ENCODE measurements around the gene GOLGA7B.

The GOLGA7B gene

DNA sequence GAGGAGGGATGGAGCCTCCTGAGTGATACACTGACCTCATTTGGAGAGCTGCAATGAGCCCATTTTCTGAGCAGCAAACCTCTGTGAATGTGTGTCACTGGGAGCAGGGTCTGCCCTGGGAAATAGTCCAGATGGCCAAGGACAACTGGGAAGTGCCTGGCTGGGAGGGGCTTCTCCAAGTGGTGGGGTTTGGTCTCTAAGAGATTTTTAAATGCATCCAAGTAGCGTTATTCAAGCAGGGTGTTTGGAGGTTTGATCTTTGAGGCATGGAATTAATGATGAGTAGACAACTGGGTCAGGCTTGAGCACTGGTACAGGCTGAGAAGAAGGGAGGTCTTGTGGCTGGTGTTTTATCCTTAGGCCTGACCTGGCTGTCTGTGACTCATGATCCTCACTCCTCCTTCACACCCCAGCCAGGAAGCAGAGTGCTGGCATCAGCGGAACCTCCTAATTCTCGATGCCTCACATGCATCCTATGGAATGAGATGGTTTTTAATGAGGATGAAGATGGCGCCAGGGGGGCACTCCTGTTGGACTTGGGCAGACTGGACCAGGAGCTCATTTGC, 3.3 kb downstream of the GOLGA7B start:
- DNase-seq (ENCODE audit: low read depth), result no peak

DNA sequence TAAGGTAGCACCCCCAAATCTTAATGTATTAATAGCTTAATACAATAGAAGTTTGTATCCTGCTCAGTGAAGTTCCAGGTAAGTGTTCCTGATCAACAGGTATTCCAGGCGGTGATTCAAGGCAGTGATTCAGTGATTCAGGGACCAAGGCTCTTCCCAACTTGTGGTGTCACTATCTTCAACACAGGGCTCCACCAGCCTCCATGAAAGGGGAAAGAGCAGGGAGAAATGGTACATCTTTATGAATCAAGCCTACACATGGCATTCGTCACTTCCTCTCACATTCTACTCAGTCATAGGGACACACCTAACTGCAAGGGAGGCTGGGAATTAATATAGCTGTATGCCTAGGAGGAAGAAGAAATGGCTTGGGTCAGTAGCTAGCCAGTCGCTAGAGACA, 5.1 kb downstream of the GOLGA7B start:
- no peak overlapping the region for H3K4me3 ChIP-seq (ENCODE audit: low read length)
- TF ChIP-seq, protein P1, sequence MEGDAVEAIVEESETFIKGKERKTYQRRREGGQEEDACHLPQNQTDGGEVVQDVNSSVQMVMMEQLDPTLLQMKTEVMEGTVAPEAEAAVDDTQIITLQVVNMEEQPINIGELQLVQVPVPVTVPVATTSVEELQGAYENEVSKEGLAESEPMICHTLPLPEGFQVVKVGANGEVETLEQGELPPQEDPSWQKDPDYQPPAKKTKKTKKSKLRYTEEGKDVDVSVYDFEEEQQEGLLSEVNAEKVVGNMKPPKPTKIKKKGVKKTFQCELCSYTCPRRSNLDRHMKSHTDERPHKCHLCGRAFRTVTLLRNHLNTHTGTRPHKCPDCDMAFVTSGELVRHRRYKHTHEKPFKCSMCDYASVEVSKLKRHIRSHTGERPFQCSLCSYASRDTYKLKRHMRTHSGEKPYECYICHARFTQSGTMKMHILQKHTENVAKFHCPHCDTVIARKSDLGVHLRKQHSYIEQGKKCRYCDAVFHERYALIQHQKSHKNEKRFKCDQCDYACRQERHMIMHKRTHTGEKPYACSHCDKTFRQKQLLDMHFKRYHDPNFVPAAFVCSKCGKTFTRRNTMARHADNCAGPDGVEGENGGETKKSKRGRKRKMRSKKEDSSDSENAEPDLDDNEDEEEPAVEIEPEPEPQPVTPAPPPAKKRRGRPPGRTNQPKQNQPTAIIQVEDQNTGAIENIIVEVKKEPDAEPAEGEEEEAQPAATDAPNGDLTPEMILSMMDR (conservative IDR thresholded peaks at IDR 0.05; ENCODE audit: low read length), result no peak
- no peak for DNase-seq (ENCODE audit: low read depth)

More for the DNA sequence above, 3.3 kb downstream of the GOLGA7B start:
- TF ChIP-seq, protein P1 (conservative IDR thresholded peaks at IDR 0.05; ENCODE audit: low read length), result no peak
- no peak overlapping the region for H3K4me3 ChIP-seq (ENCODE audit: low read length)

DNA sequence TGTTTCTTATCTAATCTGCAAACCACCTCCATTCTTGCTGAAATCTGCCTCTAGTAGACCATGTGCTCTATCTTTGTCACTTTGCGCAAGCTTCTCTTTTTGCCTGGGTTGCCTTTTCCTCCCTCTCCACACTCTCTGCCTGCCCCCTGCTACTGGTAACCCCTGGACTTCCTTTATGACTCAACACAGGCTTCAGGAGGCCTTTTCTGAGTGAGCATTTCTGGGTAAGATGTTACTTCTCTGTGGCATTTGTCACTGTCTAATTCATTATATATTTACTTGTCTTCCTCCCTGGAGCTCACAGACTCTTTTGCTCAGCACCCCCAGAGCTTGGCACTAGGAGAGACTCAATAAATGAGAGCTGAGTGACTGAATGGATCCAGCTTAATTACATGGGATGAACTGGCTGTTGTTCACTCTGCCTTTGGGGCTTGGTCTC, 8.4 kb downstream of the GOLGA7B start:
- no peak overlapping the region for H3K4me3 ChIP-seq (ENCODE audit: low read length)
- TF ChIP-seq, protein P1 (conservative IDR thresholded peaks at IDR 0.05; ENCODE audit: low read length), result no peak
- DNase-seq (ENCODE audit: low read depth), result no peak

DNA sequence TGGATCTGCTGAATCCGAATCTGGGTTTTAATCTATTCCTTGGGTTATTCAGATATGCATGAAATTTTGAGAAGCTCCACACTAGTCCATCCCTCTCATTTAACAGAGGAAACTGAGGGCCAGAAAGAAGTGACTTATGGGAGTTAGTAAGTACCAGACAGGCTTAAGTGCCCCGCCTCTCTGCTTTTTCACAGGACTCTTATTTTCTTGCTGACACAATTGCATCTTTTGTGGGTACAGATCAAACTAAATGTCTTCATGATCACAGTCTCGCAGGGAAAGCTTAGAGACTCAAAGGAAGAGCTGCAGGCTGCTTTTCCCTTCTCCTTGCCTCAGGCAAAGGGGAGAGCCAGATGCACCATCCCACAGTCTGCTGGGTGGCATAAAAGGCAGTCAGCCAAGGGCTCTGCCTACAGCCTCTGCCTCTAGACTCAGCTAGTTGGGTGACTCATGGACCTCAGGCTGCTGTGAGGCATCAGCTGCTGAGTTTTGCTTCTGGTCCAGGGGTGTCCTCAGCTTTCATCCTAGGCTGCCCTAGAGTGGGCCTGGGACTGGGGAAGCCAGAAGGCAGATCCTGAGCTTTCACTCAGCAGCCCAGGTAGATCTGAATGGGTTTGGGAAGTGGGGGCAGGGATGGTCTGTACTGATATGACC, 11.6 kb downstream of the GOLGA7B start:
- H3K4me3 ChIP-seq (ENCODE audit: low read length), result no peak overlapping the region
- TF ChIP-seq, protein P1 (conservative IDR thresholded peaks at IDR 0.05; ENCODE audit: low read length), result no peak
- peak; percentile 55 for DNase-seq (ENCODE audit: low read depth)

DNA sequence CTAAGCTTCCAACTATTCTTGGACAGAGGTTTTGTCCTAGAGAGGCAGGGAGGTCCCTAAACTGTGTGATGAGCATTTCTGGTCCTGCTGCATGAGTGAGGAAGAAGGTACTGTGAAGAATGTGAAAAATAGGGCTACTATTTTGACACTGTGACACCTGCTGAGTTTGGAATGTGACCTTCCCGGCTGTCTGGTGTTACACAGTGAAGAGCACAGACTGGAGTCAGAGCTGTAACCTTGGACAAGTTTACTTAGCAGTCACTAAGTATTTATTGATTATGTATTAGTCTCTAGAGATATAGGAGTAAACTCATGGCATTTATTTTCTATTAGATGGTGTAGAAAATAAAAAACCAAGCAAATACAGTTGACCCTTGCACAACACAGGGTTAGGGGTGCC, 12.3 kb downstream of the GOLGA7B start:
- TF ChIP-seq, protein P1 (conservative IDR thresholded peaks at IDR 0.05; ENCODE audit: low read length), result no peak
- no peak for DNase-seq (ENCODE audit: low read depth)
- H3K4me3 ChIP-seq (ENCODE audit: low read length), result no peak overlapping the region

DNA sequence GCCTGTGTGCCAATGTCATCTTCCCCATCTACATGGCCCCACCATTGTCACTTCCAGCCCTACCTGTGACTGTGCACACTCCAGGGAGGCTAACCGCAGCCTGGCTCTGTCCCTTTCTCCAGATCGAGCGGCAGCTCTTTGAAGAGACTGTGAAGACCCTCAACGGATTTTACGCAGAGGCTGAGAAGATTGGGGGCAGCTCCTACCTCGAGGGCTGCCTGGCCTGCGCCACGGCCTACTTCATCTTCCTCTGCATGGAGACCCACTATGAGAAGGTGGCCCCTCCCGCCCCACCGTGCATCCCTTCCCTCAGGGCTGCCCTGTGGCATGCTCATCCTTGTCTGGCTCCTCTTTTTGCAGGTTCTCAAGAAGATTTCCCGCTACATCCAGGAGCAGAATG, 14.2 kb downstream of the GOLGA7B start:
- TF ChIP-seq, protein P1 (conservative IDR thresholded peaks at IDR 0.05; ENCODE audit: low read length), result no peak
- no peak for DNase-seq (ENCODE audit: low read depth)
- no peak overlapping the region for H3K4me3 ChIP-seq (ENCODE audit: low read length)

DNA sequence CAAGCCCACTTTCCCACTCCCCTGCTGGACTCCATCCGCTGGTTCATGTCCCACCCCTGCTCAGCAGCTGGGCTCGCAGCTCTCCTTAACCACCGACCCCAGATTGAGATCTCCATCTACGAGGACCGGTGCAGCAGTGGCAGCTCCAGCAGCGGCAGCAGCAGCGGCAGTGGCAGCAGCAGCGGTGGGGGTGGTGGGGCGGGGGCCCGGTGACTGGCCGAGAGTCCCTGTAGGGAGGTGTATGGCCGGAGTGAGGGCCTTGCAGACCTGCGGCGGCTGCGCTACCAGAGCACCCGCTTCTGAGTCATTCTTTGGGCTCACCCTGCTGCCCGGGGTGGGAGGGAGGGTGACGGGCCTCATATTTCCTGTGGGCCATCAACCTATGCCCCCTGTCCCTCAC, 15.8 kb downstream of the GOLGA7B start:
- DNase-seq (ENCODE audit: low read depth), result no peak
- TF ChIP-seq, protein P1 (conservative IDR thresholded peaks at IDR 0.05; ENCODE audit: low read length), result no peak
- no peak overlapping the region for H3K4me3 ChIP-seq (ENCODE audit: low read length)
